Endothelial cell of umbilical vein (primary cell): Measurements from ENCODE around the gene PGBD5. TPM values are rescaled to one million over a fixed set of nuclear protein-coding genes. Genes with fewer than 3 reads are reported as not detected.

Experiments
- BruUV-seq: library from RNA; stranded (reverse); fragments of 400-500 nt; replicated peaks from 2 replicates; lab custom pipeline; 2021; lab: Mats Ljungman, UMichigan
- CTCF ChIA-PET: fragments of 300-600, 350-600 bp; sonication (Branson Sonifier 250); formaldehyde crosslinking; loops from one replicate; lab custom pipeline; 2021; ENCODE audit warnings: antibody characterized with exemption, inconsistent platforms; lab: Charles Lee
- POLR2A ChIA-PET: fragments of 300-600, 350-600 bp; sonication (Branson Sonifier 250); formaldehyde crosslinking; loops from one replicate; lab custom pipeline; 2021; ENCODE audit warnings: antibody characterized with exemption, inconsistent platforms; lab: Charles Lee
- DNase-seq: peaks from one replicate; pipeline ENCODE4 v3.0.0-alpha.2; 2011; ENCODE audit warnings: low read depth, low spot score
- FAIRE-seq: peaks from 2 replicates; lab custom pipeline; 2011; peaks lifted over from hg19 to GRCh38; lab: Jason Lieb, UNC
- H2AFZ ChIP-seq: 2 replicates; pipeline ENCODE4 v1.6.0; 2012; ENCODE audit warnings: low read depth, low read length, control low read depth, inconsistent platforms
- H3K27ac ChIP-seq: 2 replicates; pipeline ENCODE4 v1.5.1; 2011; ENCODE audit warnings: low read depth, mild to moderate bottlenecking, control low read depth, low read length, moderate library complexity; ENCODE audit not compliant: insufficient read depth
- H3K27me3 ChIP-seq, 2 experiments: 2 replicates each; pipeline versions ENCODE4 v1.6.0 to v1.6.1; 2011; ENCODE audit warnings: low read length in 2 of 2, mixed read lengths in 1 of 2; ENCODE audit not compliant: control insufficient read depth in 2 of 2, insufficient read depth in 2 of 2
- H3K36me3 ChIP-seq, 2 experiments: 2 replicates in 1 of 2; 3 replicates in 1 of 2; pipeline ENCODE4 v1.5.1; 2011; ENCODE audit warnings: low read length in 2 of 2, mild to moderate bottlenecking in 1 of 2, moderate library complexity in 1 of 2; ENCODE audit not compliant: control insufficient read depth in 2 of 2, insufficient read depth in 2 of 2; ENCODE audit errors: extremely low read depth in 1 of 2
- H3K4me1 ChIP-seq: 3 replicates; pipeline ENCODE4 v1.5.1; 2011; ENCODE audit warnings: mild to moderate bottlenecking, low read length; ENCODE audit not compliant: control insufficient read depth, insufficient read depth; ENCODE audit errors: extremely low read depth
- H3K4me2 ChIP-seq: 2 replicates; pipeline ENCODE4 v1.6.1; 2011; ENCODE audit warnings: low read length, control low read depth, mixed read lengths; ENCODE audit not compliant: insufficient read depth
- H3K4me3 ChIP-seq, 3 experiments: fragments of 200-600 bp in 1 of 3; sonication (generic), shearing (Covaris generic) in 1 of 3; replicated peaks in 1 of 3; 2 replicates each; pipeline ENCODE4 v1.5.1; 2011 to 2016; ENCODE audit warnings: control low read depth in 3 of 3, low read length in 3 of 3, mild to moderate bottlenecking in 2 of 3, inconsistent platforms in 1 of 3, low read depth in 1 of 3, moderate library complexity in 1 of 3; ENCODE audit not compliant: insufficient read depth in 1 of 3
- H3K79me2 ChIP-seq: 2 replicates; pipeline ENCODE4 v1.6.0; 2012; ENCODE audit warnings: low read length, inconsistent platforms; ENCODE audit not compliant: control insufficient read depth, insufficient read depth
- H3K9ac ChIP-seq: replicated peaks from 2 replicates; pipeline ENCODE3; 2011; ENCODE audit warnings: low read length, control low read depth; ENCODE audit not compliant: insufficient read depth; ENCODE audit errors: extremely low read depth
- H3K9me1 ChIP-seq: replicated peaks from 3 replicates; pipeline ENCODE4 v1.6.0; 2011; ENCODE audit warnings: mild to moderate bottlenecking, low read length; ENCODE audit not compliant: control insufficient read depth, insufficient read depth; ENCODE audit errors: extremely low read depth
- H3K9me3 ChIP-seq: replicated peaks from 2 replicates; pipeline ENCODE4 v1.5.1; 2012; ENCODE audit warnings: low read length, inconsistent platforms; ENCODE audit not compliant: control insufficient read depth, insufficient read depth
- H4K20me1 ChIP-seq: replicated peaks from 2 replicates; pipeline ENCODE3; 2011; ENCODE audit warnings: mild to moderate bottlenecking, low read length; ENCODE audit not compliant: control insufficient read depth, insufficient read depth; ENCODE audit errors: extremely low read depth
- CTCF ChIP-seq, 2 donors: IDR thresholded peaks; 1 replicate in 1 of 2; 2 replicates in 1 of 2; pipeline ENCODE4 v1.5.1; 2011; ENCODE audit warnings: low read length in 2 of 2, mild to moderate bottlenecking in 2 of 2, moderate library complexity in 2 of 2, control low read depth in 1 of 2, inconsistent platforms in 1 of 2, low read depth in 1 of 2; ENCODE audit not compliant: insufficient read depth in 1 of 2; ENCODE audit errors: extremely low read depth in 1 of 2
- EZH2 ChIP-seq: IDR thresholded peaks from 2 replicates; pipeline ENCODE4 v1.6.1; 2012; ENCODE audit warnings: borderline replicate concordance, low read depth, mild to moderate bottlenecking, moderate library complexity, low read length, inconsistent platforms; ENCODE audit not compliant: severe bottlenecking
- FOS ChIP-seq: IDR thresholded peaks from 2 replicates; pipeline ENCODE4 v1.6.1; 2011; ENCODE audit warnings: mild to moderate bottlenecking, low read length, moderate library complexity, borderline replicate concordance; ENCODE audit not compliant: insufficient read depth
- JUN ChIP-seq: IDR thresholded peaks from 2 replicates; pipeline ENCODE4 v1.6.1; 2011; ENCODE audit warnings: borderline replicate concordance, low read depth; ENCODE audit not compliant: insufficient read length, insufficient read depth
- MAX ChIP-seq: IDR thresholded peaks from 2 replicates; pipeline ENCODE4 v1.6.1; 2011; ENCODE audit not compliant: insufficient read depth, insufficient read length
- POLR2A ChIP-seq: IDR thresholded peaks from 2 replicates; pipeline ENCODE4 v1.6.1; 2012; ENCODE audit warnings: low read depth, mild to moderate bottlenecking, control low read depth, low read length
- POLR2AphosphoS5 ChIP-seq: IDR thresholded peaks from 2 replicates; pipeline ENCODE4 v1.6.1; 2012; ENCODE audit warnings: low read depth, mild to moderate bottlenecking, control low read depth, low read length, moderate library complexity; ENCODE audit not compliant: insufficient read depth
- dilution Hi-C: fragments of 300-500 bp; cut with MboI; formaldehyde crosslinking; loops from one replicate; pipeline ENCODE4 v1.15.0; 2019; ENCODE audit warnings: low sequenced_read_pairs; ENCODE audit not compliant: extremely low pct_ligation_motif_present
- intact Hi-C: fragments of 100-400 bp; cut with micrococcal nuclease; formaldehyde crosslinking; loops from one replicate; pipeline ENCODE4 v1.10.0; 2022
- polyA plus RNA-seq, 4 experiments: library from polyadenylated mRNA; depleted of rRNA in 3 of 4; stranded (reverse) in 3 of 4; unstranded in 1 of 4; fragments of >200 nt; gene quantifications; 2 replicates each; pipeline versions ENCODE4 v1.2.1 to v1.2.3, GENCODE V29; 2011 to 2012; ENCODE audit warnings: missing spikeins in 1 of 4
- total RNA-seq: library from RNA; stranded (reverse); gene quantifications from 2 replicates; pipeline ENCODE4 v1.2.3, GENCODE V29; 2021

The PGBD5 gene
- total and polyA plus RNA-seq, 2 donors (not counting 3 experiments of a cell fraction or from before 2014, with no cell fraction given) = 0.03 TPM; not detected in 1

DNA sequence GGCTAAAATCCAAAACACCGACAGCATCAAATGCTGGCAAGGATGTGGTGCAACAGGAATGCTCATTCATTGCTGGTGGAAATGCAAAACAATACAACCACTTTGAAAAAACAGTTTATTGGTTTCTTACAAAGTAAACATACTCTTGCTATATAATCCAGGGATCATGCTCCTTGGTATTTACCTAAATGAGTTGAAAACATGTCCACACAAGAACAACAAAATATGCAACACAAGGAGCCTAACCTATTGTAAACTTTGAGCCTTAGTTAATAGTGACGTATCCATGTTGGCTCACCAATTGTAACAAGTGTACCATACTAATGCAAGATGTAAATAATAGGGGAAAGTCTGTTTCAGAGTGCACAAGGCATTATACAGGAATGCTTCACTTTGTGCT is 37.2 kb upstream of the PGBD5 start:
- POLR2A ChIA-PET = no interaction called here
- H3K9me1 ChIP-seq = no peaks in the 10 kb centered on the region
- intact Hi-C loops = no loop called here
- no peaks in the 10 kb centered on the region for H3K4me1 ChIP-seq
- dilution Hi-C loops = no loop called here
- CTCF ChIA-PET = no interaction called here
- H3K9ac ChIP-seq = no peak overlapping the region
- H3K4me2 ChIP-seq = no peak overlapping the region
- H3K27ac ChIP-seq = no peak overlapping the region
- H3K4me3 ChIP-seq = no peak overlapping the region
- H3K36me3 ChIP-seq = no peaks in the 10 kb centered on the region
- no peaks in the 10 kb centered on the region for H3K27me3 ChIP-seq
- no TSS peak for BruUV-seq
- no peak for DNase-seq
- H3K9me3 ChIP-seq = no peaks in the 10 kb centered on the region
- H2AFZ ChIP-seq = no peak overlapping the region
- H4K20me1 ChIP-seq = no peaks in the 10 kb centered on the region
- no peak for FAIRE-seq
- H3K79me2 ChIP-seq = no peaks in the 10 kb centered on the region
- TF ChIP-seq MAX (no peak), EZH2 (no peak), POLR2A (no peak), POLR2AphosphoS5 (no peak), FOS (no peak)

- H3K27ac ChIP-seq = no peak overlapping the region
These were observed 33.3 kb upstream of the PGBD5 start for GRCh38 chr1:230459465-230459864.

More at GRCh38 chr1:230459465-230459864, 33.3 kb upstream of the PGBD5 start:
- intact Hi-C loops = no loop called here
- dilution Hi-C loops = no loop called here
- TF ChIP-seq POLR2AphosphoS5 (no peak), EZH2 (no peak), JUN (no peak), POLR2A (no peak), CTCF (IDR thresholded peaks at IDR 0.05; ENCODE audit: extremely low read depth in 1 of 2, insufficient read depth in 1 of 2, low read depth in 1 of 2, low read length in 2 of 2) (no peak)
- ChIA-PET CTCF (no interaction called here), POLR2A (no interaction called here)
- Histone ChIP-seq H3K4me1 (no peaks in the 10 kb centered on the region), H3K9me3 (no peaks in the 10 kb centered on the region), H3K9me1 (no peaks in the 10 kb centered on the region), H4K20me1 (no peaks in the 10 kb centered on the region), H3K4me3 (no peak overlapping the region), H3K79me2 (no peaks in the 10 kb centered on the region), H3K36me3 (no peaks in the 10 kb centered on the region), H3K9ac (no peak overlapping the region), H2AFZ (no peak overlapping the region), H3K27me3 (no peaks in the 10 kb centered on the region), H3K4me2 (no peak overlapping the region)
- no TSS peak for BruUV-seq
- FAIRE-seq (no peak), DNase-seq (no peak)
